CD14-positive monocyte (primary cell): ENCODE data around the gene PCTP. TPM values are rescaled to one million over a fixed set of nuclear protein-coding genes. Genes with fewer than 3 reads are reported as not detected.

Source experiments
- DNase-seq, 3 donors: peaks; one replicate each; pipeline ENCODE4 v3.0.0-alpha.2; 2011 to 2022
- H2AFZ ChIP-seq: 2 replicates; pipeline ENCODE4 v1.6.0; 2012; ENCODE audit warnings: mild to moderate bottlenecking, low read depth, low read length, inconsistent platforms; ENCODE audit not compliant: insufficient read depth, poor library complexity, severe bottlenecking
- H3K27ac ChIP-seq, 2 donors: 1 replicate in 1 of 2; 2 replicates in 1 of 2; pipeline ENCODE4 v1.5.1; 2012 to 2013; ENCODE audit warnings: low read length in 2 of 2, control low read depth in 1 of 2, inconsistent platforms in 1 of 2, low read depth in 1 of 2, mild to moderate bottlenecking in 1 of 2
- H3K27me3 ChIP-seq, 2 donors: one replicate each; pipeline versions ENCODE4 v1.6.0 to v1.6.1; 2011 to 2013; ENCODE audit warnings: low read length in 2 of 2; ENCODE audit not compliant: control insufficient read depth in 2 of 2, insufficient read depth in 2 of 2
- H3K36me3 ChIP-seq, 2 donors: replicated peaks in 1 of 2; 1 replicate in 1 of 2; 2 replicates in 1 of 2; pipeline versions ENCODE4 v1.5.1 to v1.6.1; 2012 to 2013; ENCODE audit warnings: low read length in 2 of 2, control low read depth in 1 of 2, inconsistent platforms in 1 of 2, mild to moderate bottlenecking in 1 of 2; ENCODE audit not compliant: insufficient read depth in 2 of 2, control insufficient read depth in 1 of 2
- H3K4me1 ChIP-seq, 2 donors: 1 replicate in 1 of 2; 2 replicates in 1 of 2; pipeline versions ENCODE4 v1.5.1 to v1.6.1; 2012 to 2013; ENCODE audit warnings: low read length in 2 of 2, control low read depth in 1 of 2, inconsistent platforms in 1 of 2, mild to moderate bottlenecking in 1 of 2, moderate library complexity in 1 of 2; ENCODE audit not compliant: insufficient read depth in 2 of 2, control insufficient read depth in 1 of 2
- H3K4me2 ChIP-seq: replicated peaks from 2 replicates; pipeline ENCODE3; 2012; ENCODE audit warnings: low read length, moderate library complexity, mild to moderate bottlenecking; ENCODE audit not compliant: poor library complexity, severe bottlenecking; ENCODE audit errors: extremely low read depth
- H3K4me3 ChIP-seq, 3 experiments: fragments of 200-600 bp in 1 of 3; sonication (generic) in 1 of 3; replicated peaks in 1 of 3; 1 replicate in 2 of 3; 2 replicates in 1 of 3; pipeline ENCODE4 v1.5.1; 2011 to 2013; ENCODE audit warnings: low read length in 3 of 3, mild to moderate bottlenecking in 3 of 3, control low read depth in 2 of 3, low read depth in 2 of 3, inconsistent platforms in 1 of 3, moderate library complexity in 1 of 3
- H3K79me2 ChIP-seq: 2 replicates; pipeline ENCODE4 v1.6.0; 2012; ENCODE audit warnings: mild to moderate bottlenecking, control low read depth, inconsistent platforms, low read length, moderate library complexity; ENCODE audit not compliant: insufficient read depth
- H3K9ac ChIP-seq: 2 replicates; pipeline ENCODE4 v1.6.0; 2017; ENCODE audit warnings: low read length, mild to moderate bottlenecking; ENCODE audit not compliant: insufficient read depth, poor library complexity, severe bottlenecking
- H3K9me3 ChIP-seq, 2 donors: replicated peaks in 1 of 2; 1 replicate in 1 of 2; 2 replicates in 1 of 2; pipeline versions ENCODE4 v1.5.1 to v1.6.1; 2012 to 2013; ENCODE audit warnings: low read length in 2 of 2, control low read depth in 1 of 2; ENCODE audit not compliant: control insufficient read depth in 1 of 2, insufficient read depth in 1 of 2
- H4K20me1 ChIP-seq: 2 replicates; pipeline ENCODE4 v1.6.0; 2012; ENCODE audit warnings: mild to moderate bottlenecking, low read length, control low read depth, moderate library complexity; ENCODE audit not compliant: insufficient read depth
- H3K27ac Mint-ChIP-seq, 7 donors: one replicate each; pipeline ENCODE4 v1.8.0; 2020; ENCODE audit warnings: mild to moderate bottlenecking in 7 of 7, mixed read lengths in 7 of 7, moderate library complexity in 6 of 7, inconsistent platforms in 2 of 7
- H3K27me3 Mint-ChIP-seq, 3 donors: one replicate each; pipeline ENCODE4 v1.8.0; 2021 to 2022; ENCODE audit warnings: low read depth in 3 of 3, mild to moderate bottlenecking in 3 of 3, mixed read lengths in 3 of 3, moderate library complexity in 3 of 3, inconsistent platforms in 1 of 3
- H3K36me3 Mint-ChIP-seq, 2 donors: one replicate each; pipeline ENCODE4 v1.8.0; 2020; ENCODE audit warnings: mixed read lengths in 2 of 2, inconsistent platforms in 1 of 2, mild to moderate bottlenecking in 1 of 2
- H3K4me1 Mint-ChIP-seq: one replicate; pipeline ENCODE4 v1.8.0; 2020; ENCODE audit warnings: mild to moderate bottlenecking, mixed read lengths
- H3K4me3 Mint-ChIP-seq, 2 donors: one replicate each; pipeline ENCODE4 v1.8.0; 2020; ENCODE audit warnings: mild to moderate bottlenecking in 2 of 2, mixed read lengths in 2 of 2, moderate library complexity in 1 of 2
- H3K9me3 Mint-ChIP-seq, 7 donors: one replicate each; pipeline ENCODE4 v1.8.0; 2020 to 2022; ENCODE audit warnings: mixed read lengths in 7 of 7, mild to moderate bottlenecking in 6 of 7, moderate library complexity in 6 of 7, inconsistent platforms in 2 of 7
- CTCF ChIP-seq: fragments of 200-600 bp; IDR thresholded peaks from one replicate; pipeline ENCODE4 v1.8.0; 2022; ENCODE audit warnings: antibody characterized with exemption, mild to moderate bottlenecking
- WGBS: methylation state at CpG from one replicate; pipeline ENCODE4 v1.1.5; 2013; ENCODE audit warnings: missing lambda C conversion rate; ENCODE audit not compliant: insufficient coverage; 5-methylcytosine and 5-hydroxymethylcytosine counted together
- intact Hi-C, 2 donors: fragments of 100-400 bp; cut with micrococcal nuclease; formaldehyde crosslinking; loops; one replicate each; pipeline versions ENCODE4 v1.15.0 to v1.15.1; 2023
- polyA plus RNA-seq, 3 donors: library from polyadenylated mRNA; depleted of rRNA in 1 of 3; unstranded in 2 of 3; stranded (reverse) in 1 of 3; fragments of 300-500 nt in 2 of 3; fragments of >200 nt in 1 of 3; fragmentation: Illumina TruSeq in 2 of 3; gene quantifications; 1 replicate in 2 of 3; 2 replicates in 1 of 3; pipeline ENCODE4 v1.2.3, GENCODE V29; 2012 to 2021

The PCTP gene
- polyA plus RNA-seq, 3 donors: 16.5 to 54.2 (median 35.4) TPM

DNA sequence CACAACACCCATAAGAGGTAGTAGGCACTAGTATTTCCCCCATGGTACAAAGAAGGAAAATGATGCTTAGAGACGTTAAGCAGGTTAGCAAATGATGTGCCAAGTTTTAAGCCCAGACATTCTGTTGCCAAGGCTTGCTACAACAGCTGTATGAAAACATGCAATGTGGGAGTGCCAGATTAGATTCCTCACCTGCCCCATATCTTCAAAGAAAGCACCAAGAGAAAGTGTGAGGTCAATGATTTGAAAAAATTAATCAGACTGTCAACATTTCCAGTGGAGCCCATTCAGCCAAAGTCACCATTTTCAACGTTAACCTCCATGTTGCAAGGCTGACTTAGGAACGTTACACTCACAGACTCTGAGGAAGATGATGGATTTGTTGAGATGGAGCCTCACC lies 61.5 kb downstream of the PCTP start:
- Mint-ChIP-seq H3K36me3 (no peaks in the 10 kb centered on the region), H3K27ac (no peak overlapping the region), H3K4me3 (no peak overlapping the region), H3K4me1 (peaks cover 3% of the 10 kb centered on the region), H3K27me3 (no peaks in the 10 kb centered on the region), H3K9me3 (no peaks in the 10 kb centered on the region)
- H3K4me2 ChIP-seq: no peak overlapping the region
- no peak for TF ChIP-seq CTCF
- no peaks in the 10 kb centered on the region for H3K79me2 ChIP-seq
- no peak overlapping the region for H2AFZ ChIP-seq
- no peak overlapping the region for H3K27ac ChIP-seq
- H3K27me3 ChIP-seq: no peaks in the 10 kb centered on the region
- no peaks in the 10 kb centered on the region for H3K36me3 ChIP-seq
- H4K20me1 ChIP-seq: no peaks in the 10 kb centered on the region
- H3K4me1 ChIP-seq: no peaks in the 10 kb centered on the region
- no peaks in the 10 kb centered on the region for H3K9me3 ChIP-seq
- no peak for DNase-seq
- H3K9ac ChIP-seq: no peak overlapping the region
- H3K4me3 ChIP-seq: no peak overlapping the region
- no CpG with 5 or more reads among the region's 3 CpGs for WGBS
- intact Hi-C loops: no loop called here

DNA sequence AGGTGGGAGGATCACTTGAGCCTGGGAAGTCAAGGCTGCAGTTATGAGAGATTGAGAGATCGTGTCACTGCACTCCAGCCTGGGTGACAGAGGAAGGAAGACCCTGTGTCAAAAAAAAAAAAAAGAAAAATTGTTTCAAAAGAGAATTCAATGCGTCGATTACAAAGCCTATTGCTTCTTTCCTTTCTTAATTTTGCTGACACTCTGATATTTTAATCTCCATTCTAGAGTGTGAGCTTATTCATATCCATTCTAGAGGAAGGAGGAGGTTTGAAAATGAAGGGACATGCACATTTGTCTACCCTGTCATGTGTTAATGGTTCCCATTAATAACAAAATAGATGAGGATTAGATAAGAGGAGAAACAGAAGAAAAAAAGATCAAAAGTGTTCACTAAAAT lies 63.1 kb downstream of the PCTP start:
- no peaks in the 10 kb centered on the region for H3K79me2 ChIP-seq
- no peaks in the 10 kb centered on the region for H3K9me3 ChIP-seq
- Mint-ChIP-seq H3K27me3 (no peaks in the 10 kb centered on the region), H3K4me3 (no peak overlapping the region), H3K9me3 (peaks cover 0 to 4% (median 0%) of the 10 kb centered on the region in 7 donors), H3K27ac (no peak overlapping the region), H3K4me1 (peaks cover 3% of the 10 kb centered on the region), H3K36me3 (no peaks in the 10 kb centered on the region)
- H3K36me3 ChIP-seq: no peaks in the 10 kb centered on the region
- H3K4me3 ChIP-seq: no peak overlapping the region
- intact Hi-C loops: no loop called here
- 60% methylated on average over 1 of the region's 3 CpGs for WGBS
- H3K27me3 ChIP-seq: no peaks in the 10 kb centered on the region
- H4K20me1 ChIP-seq: no peaks in the 10 kb centered on the region
- H3K4me2 ChIP-seq: no peak overlapping the region
- TF ChIP-seq CTCF: no peak
- no peak overlapping the region for H3K27ac ChIP-seq
- no peak overlapping the region for H2AFZ ChIP-seq
- H3K9ac ChIP-seq: no peak overlapping the region
- DNase-seq: no peak
- no peaks in the 10 kb centered on the region for H3K4me1 ChIP-seq
